PC-3 (cell line): Measurements from ENCODE around the gene GFRA1.

Experiments
- EZH2 ChIP-seq: fragments of 300-600 bp; sonication (generic); IDR thresholded peaks from one replicate; pipeline ENCODE4 v1.6.1; 2017; ENCODE audit warnings: antibody characterized with exemption, mild to moderate bottlenecking, low read length; ENCODE audit not compliant: unreplicated experiment
- EZH2phosphoT487 ChIP-seq: fragments of 300-600 bp; sonication (generic); IDR thresholded peaks from 2 replicates; pipeline ENCODE4 v1.6.1; 2018; ENCODE audit warnings: mild to moderate bottlenecking, antibody characterized with exemption, low read length, borderline replicate concordance
- TF ChIP-seq, protein P1 (sequence below): fragments of 300-600 bp; sonication (generic); conservative IDR thresholded peaks from 2 replicates; pipeline ENCODE4 v1.5.1; 2017; ENCODE audit warnings: antibody characterized with exemption, low read depth, mild to moderate bottlenecking, low read length

DNA sequence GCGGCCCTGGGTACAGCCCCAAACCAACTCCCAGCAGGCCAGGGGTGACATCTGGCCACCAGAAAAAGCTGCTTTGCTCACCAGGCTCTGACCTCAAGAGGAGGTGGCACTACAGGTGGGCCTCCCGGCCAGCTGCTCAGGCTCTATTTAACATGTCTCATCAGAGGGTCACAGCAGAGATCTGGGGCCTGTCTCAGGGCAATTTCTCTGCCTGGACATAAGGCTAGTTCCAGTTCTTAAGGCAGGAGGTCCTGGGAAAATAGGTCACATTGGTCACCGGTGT is 88.6 kb downstream of the GFRA1 start:
- TF ChIP-seq, protein P1, sequence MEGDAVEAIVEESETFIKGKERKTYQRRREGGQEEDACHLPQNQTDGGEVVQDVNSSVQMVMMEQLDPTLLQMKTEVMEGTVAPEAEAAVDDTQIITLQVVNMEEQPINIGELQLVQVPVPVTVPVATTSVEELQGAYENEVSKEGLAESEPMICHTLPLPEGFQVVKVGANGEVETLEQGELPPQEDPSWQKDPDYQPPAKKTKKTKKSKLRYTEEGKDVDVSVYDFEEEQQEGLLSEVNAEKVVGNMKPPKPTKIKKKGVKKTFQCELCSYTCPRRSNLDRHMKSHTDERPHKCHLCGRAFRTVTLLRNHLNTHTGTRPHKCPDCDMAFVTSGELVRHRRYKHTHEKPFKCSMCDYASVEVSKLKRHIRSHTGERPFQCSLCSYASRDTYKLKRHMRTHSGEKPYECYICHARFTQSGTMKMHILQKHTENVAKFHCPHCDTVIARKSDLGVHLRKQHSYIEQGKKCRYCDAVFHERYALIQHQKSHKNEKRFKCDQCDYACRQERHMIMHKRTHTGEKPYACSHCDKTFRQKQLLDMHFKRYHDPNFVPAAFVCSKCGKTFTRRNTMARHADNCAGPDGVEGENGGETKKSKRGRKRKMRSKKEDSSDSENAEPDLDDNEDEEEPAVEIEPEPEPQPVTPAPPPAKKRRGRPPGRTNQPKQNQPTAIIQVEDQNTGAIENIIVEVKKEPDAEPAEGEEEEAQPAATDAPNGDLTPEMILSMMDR, result no peak
- TF ChIP-seq EZH2phosphoT487, result no peak
- no peak for TF ChIP-seq EZH2
